ENCODE data around the gene AMBRA1.

- TF ChIP-seq CTCF (conservative IDR thresholded peaks at IDR 0.05 in 1 of 2, IDR thresholded peaks at IDR 0.05 in 1 of 2; ENCODE audit: extremely low read depth in 1 of 2, insufficient read depth in 1 of 2, low read depth in 1 of 2, low read length in 2 of 2) (no peak), EZH2 (IDR thresholded peaks at IDR 0.05; ENCODE audit: borderline replicate concordance, low read length) (no peak)
These were observed 514 bp upstream of the AMBRA1 start for GRCh38 chr11:46594374-46594700.
